A549 (cell line): ENCODE measurements around the gene ADAMTS14. TPM values are rescaled to one million over a fixed set of nuclear protein-coding genes. Genes with fewer than 3 reads are reported as not detected.

Source experiments
- ATAC-seq, 2 experiments: fragments of 200-7000 bp in 1 of 2; fragments of >200 bp in 1 of 2; cut with Nextera tagmentation in 1 of 2; cut with Tn5 transposase in 1 of 2; 3 replicates each; pipeline versions ENCODE4 v1.8.0 to v1.9.1; 2018 to 2020; ENCODE audit warnings: mild to moderate bottlenecking in 1 of 2, moderate library complexity in 1 of 2
- CTCF ChIA-PET: fragments of 300-600 bp; sonication (Branson Sonifier 250); formaldehyde crosslinking; extraction: SDS; loops from one replicate; lab custom pipeline; 2021; ENCODE audit warnings: antibody characterized with exemption, inconsistent platforms; lab: Yijun Ruan, JAX
- POLR2A ChIA-PET: fragments of 350-600 bp; formaldehyde crosslinking; extraction: SDS; loops from one replicate; lab custom pipeline; 2021; ENCODE audit warnings: antibody characterized with exemption, inconsistent platforms; lab: Yijun Ruan, JAX
- DNase-seq, 2 experiments: peaks; one replicate each; pipeline versions ENCODE4 v3.0.0 to v3.0.0-alpha.2; 2011 to 2016; ENCODE audit warnings: low read depth in 1 of 2, low spot score in 1 of 2
- FAIRE-seq: peaks from 2 replicates; lab custom pipeline; 2011; peaks lifted over from hg19 to GRCh38; lab: Jason Lieb, UNC
- H3K27ac ChIP-seq, 2 experiments: fragments of >200 bp; sonication (Bioruptor Twin); formaldehyde crosslinking; 3 replicates each; pipeline ENCODE4 v1.5.1; 2016 to 2017
- H3K4me1 ChIP-seq: fragments of >200 bp; sonication (Bioruptor Twin); formaldehyde crosslinking; 3 replicates; pipeline ENCODE4 v1.6.1; 2016
- H3K4me2 ChIP-seq: fragments of >200 bp; sonication (Bioruptor Twin); formaldehyde crosslinking; 3 replicates; pipeline ENCODE4 v1.6.1; 2016
- H3K4me3 ChIP-seq: fragments of >200 bp; sonication (Bioruptor Twin); formaldehyde crosslinking; 3 replicates; pipeline ENCODE4 v1.5.1; 2016
- H3K9me3 ChIP-seq: fragments of >200 bp; sonication (Bioruptor Twin); formaldehyde crosslinking; 3 replicates; pipeline ENCODE4 v1.6.1; 2016
- CBX8 ChIP-seq: fragments of 200-600 bp; sonication (generic); IDR thresholded peaks from 2 replicates; pipeline ENCODE4 v1.6.1; 2016
- CEBPB ChIP-seq, 2 experiments: fragments of >200 bp in 1 of 2; sonication (Bioruptor Twin) in 1 of 2; formaldehyde crosslinking in 1 of 2; IDR thresholded peaks; 2 replicates each; pipeline ENCODE4 v1.6.1; 2012 to 2016
- EHF ChIP-seq: fragments of 250-450 bp; sonication (Bioruptor Pico); IDR thresholded peaks from 2 replicates; pipeline ENCODE4 v1.5.0; 2020; ENCODE audit warnings: mild to moderate bottlenecking
- EP300 ChIP-seq, 2 experiments: fragments of >200 bp; sonication (Bioruptor Twin); formaldehyde crosslinking; IDR thresholded peaks; 2 replicates in 1 of 2; 3 replicates in 1 of 2; pipeline ENCODE4 v1.6.1; 2016 to 2017
- ESRRA ChIP-seq: fragments of 150-350 bp; IDR thresholded peaks from 2 replicates; pipeline ENCODE4 v1.6.1; 2014; ENCODE audit warnings: mild to moderate bottlenecking, low read length, borderline replicate concordance
- FOSB ChIP-seq: fragments of 250-450 bp; sonication (Bioruptor Pico); IDR thresholded peaks from 2 replicates; pipeline ENCODE4 v1.5.0; 2020; ENCODE audit warnings: mild to moderate bottlenecking, moderate library complexity
- FOSL2 ChIP-seq, 2 experiments: fragments of 450-650 bp in 1 of 2; fragments of >200 bp in 1 of 2; sonication (Bioruptor Twin) in 1 of 2; formaldehyde crosslinking; IDR thresholded peaks; 2 replicates each; pipeline versions ENCODE4 v1.5.0 to v1.6.1; 2016 to 2020; ENCODE audit warnings: mild to moderate bottlenecking in 1 of 2, moderate library complexity in 1 of 2
- FOXS1 ChIP-seq: fragments of 250-450 bp; sonication (Bioruptor Pico); IDR thresholded peaks from 2 replicates; pipeline ENCODE4 v1.5.0; 2020; ENCODE audit warnings: mild to moderate bottlenecking, moderate library complexity
- JUNB ChIP-seq: fragments of >200 bp; sonication (Bioruptor Twin); formaldehyde crosslinking; IDR thresholded peaks from 2 replicates; pipeline ENCODE4 v1.6.1; 2016
- KDM1A ChIP-seq: fragments of 200-600 bp; sonication (generic); IDR thresholded peaks from 2 replicates; pipeline ENCODE4 v1.6.1; 2016; ENCODE audit warnings: low read depth, mild to moderate bottlenecking
- KDM5A ChIP-seq: fragments of 200-600 bp; sonication (generic); IDR thresholded peaks from 2 replicates; pipeline ENCODE4 v1.6.1; 2016; ENCODE audit warnings: antibody characterized with exemption, mild to moderate bottlenecking
- NPAS2 ChIP-seq: fragments of 250-450 bp; sonication (Bioruptor Pico); IDR thresholded peaks from 2 replicates; pipeline ENCODE4 v1.8.0; 2022; ENCODE audit warnings: mild to moderate bottlenecking, moderate library complexity, borderline replicate concordance
- PHF8 ChIP-seq: fragments of 200-600 bp; sonication (generic); IDR thresholded peaks from 2 replicates; pipeline ENCODE4 v1.6.1; 2016; ENCODE audit warnings: low read depth, mild to moderate bottlenecking, antibody characterized with exemption, moderate library complexity, borderline replicate concordance
- RARB ChIP-seq: fragments of 250-450 bp; sonication (Bioruptor Pico); IDR thresholded peaks from 2 replicates; pipeline ENCODE4 v1.8.0; 2021; ENCODE audit warnings: mild to moderate bottlenecking, moderate library complexity
- RNF2 ChIP-seq: fragments of 200-600 bp; sonication (generic); IDR thresholded peaks from 2 replicates; pipeline ENCODE4 v1.6.1; 2016; ENCODE audit warnings: low read depth, mild to moderate bottlenecking, antibody characterized with exemption, moderate library complexity, borderline replicate concordance
- TFCP2L1 ChIP-seq: fragments of 250-450 bp; sonication (Bioruptor Pico); IDR thresholded peaks from 2 replicates; pipeline ENCODE4 v1.5.0; 2021; ENCODE audit warnings: mild to moderate bottlenecking
- ZNF302 ChIP-seq: fragments of 250-450 bp; sonication (Bioruptor Pico); IDR thresholded peaks from 2 replicates; pipeline ENCODE4 v1.9.0; 2021; ENCODE audit warnings: inconsistent platforms, mild to moderate bottlenecking, moderate library complexity
- WGBS: methylation state at CpG from one replicate; pipeline ENCODE4 v1.1.6; 2017; ENCODE audit errors: missing lambda C conversion rate; 5-methylcytosine and 5-hydroxymethylcytosine counted together
- polyA plus RNA-seq, 4 experiments: library from polyadenylated mRNA; depleted of rRNA in 3 of 4; stranded (reverse); fragments of >200 nt; fragmentation: RNase III in 1 of 4; extraction: RNeasy Plus Mini Kit Qiagen cat#74134 plus additional on column Dnase treatment in 1 of 4; gene quantifications; 2 replicates in 3 of 4; 3 replicates in 1 of 4; pipeline ENCODE4 v1.2.3, GENCODE V29; 2011 to 2017
- TF ChIP-seq, protein P1 (sequence below): fragments of >200 bp; sonication (Bioruptor Twin); formaldehyde crosslinking; IDR thresholded peaks from 3 replicates; pipeline ENCODE4 v1.5.1; 2016
- TF ChIP-seq, protein P2 (sequence below): fragments of 150-350 bp; IDR thresholded peaks from 2 replicates; pipeline ENCODE4 v1.6.1; 2014; ENCODE audit warnings: low read depth, mild to moderate bottlenecking, low read length
- TF ChIP-seq, protein P3 (sequence below): fragments of >200 bp; sonication (Bioruptor Twin); formaldehyde crosslinking; IDR thresholded peaks from 2 replicates; pipeline ENCODE4 v1.6.1; 2016
- TF ChIP-seq, protein P4 (sequence below): fragments of 250-450 bp; sonication (Bioruptor Pico); IDR thresholded peaks from 2 replicates; pipeline ENCODE4 v1.5.0; 2020; ENCODE audit warnings: low read depth, mild to moderate bottlenecking, moderate library complexity
- TF ChIP-seq, protein P5 (sequence below): IDR thresholded peaks from 2 replicates; pipeline ENCODE4 v1.6.1; 2012
- TF ChIP-seq, protein P6 (sequence below): fragments of >200 bp; sonication (Bioruptor Twin); formaldehyde crosslinking; IDR thresholded peaks from 3 replicates; pipeline ENCODE4 v1.6.1; 2016

Gene ADAMTS14
- polyA plus RNA-seq, 2 of the 4 experiments (the other 2 are of a cell fraction): 0.03 TPM; not detected in 1

DNA sequence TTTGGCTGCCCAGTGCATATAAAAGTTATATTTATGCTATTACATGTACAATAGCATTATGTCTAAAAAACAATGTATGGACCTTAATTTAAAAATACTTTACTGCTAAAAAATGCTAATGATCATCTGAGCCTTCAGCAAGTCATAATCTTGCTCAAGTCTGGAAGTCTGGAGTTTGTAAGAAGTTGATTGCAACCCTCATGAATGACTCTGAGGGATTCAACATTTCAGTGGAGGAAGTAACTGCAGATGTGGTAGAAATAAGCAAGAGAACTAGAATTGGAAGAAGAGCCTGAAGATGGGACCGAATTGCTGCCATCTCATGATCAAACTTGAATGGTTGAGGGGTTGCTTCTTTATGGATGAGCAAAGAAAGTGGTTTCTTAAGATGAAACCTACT, 13.0 kb upstream of the ADAMTS14 start (continued):
- TF ChIP-seq FOSL2 (IDR thresholded peaks at IDR 0.05) (no peak), FOSL2 (CRISPR knock-in tag; IDR thresholded peaks at IDR 0.05) (no peak), RARB (no peak), RNF2 (no peak), NPAS2 (CRISPR knock-in tag) (no peak), EP300 (IDR thresholded peaks at IDR 0.05) (no peak), ZNF302 (CRISPR knock-in tag) (no peak), KDM5A (no peak), JUNB (no peak), CEBPB (IDR thresholded peaks at IDR 0.05) (no peak)
- TF ChIP-seq, protein P1, sequence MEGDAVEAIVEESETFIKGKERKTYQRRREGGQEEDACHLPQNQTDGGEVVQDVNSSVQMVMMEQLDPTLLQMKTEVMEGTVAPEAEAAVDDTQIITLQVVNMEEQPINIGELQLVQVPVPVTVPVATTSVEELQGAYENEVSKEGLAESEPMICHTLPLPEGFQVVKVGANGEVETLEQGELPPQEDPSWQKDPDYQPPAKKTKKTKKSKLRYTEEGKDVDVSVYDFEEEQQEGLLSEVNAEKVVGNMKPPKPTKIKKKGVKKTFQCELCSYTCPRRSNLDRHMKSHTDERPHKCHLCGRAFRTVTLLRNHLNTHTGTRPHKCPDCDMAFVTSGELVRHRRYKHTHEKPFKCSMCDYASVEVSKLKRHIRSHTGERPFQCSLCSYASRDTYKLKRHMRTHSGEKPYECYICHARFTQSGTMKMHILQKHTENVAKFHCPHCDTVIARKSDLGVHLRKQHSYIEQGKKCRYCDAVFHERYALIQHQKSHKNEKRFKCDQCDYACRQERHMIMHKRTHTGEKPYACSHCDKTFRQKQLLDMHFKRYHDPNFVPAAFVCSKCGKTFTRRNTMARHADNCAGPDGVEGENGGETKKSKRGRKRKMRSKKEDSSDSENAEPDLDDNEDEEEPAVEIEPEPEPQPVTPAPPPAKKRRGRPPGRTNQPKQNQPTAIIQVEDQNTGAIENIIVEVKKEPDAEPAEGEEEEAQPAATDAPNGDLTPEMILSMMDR: no peak
- TF ChIP-seq, protein P2, sequence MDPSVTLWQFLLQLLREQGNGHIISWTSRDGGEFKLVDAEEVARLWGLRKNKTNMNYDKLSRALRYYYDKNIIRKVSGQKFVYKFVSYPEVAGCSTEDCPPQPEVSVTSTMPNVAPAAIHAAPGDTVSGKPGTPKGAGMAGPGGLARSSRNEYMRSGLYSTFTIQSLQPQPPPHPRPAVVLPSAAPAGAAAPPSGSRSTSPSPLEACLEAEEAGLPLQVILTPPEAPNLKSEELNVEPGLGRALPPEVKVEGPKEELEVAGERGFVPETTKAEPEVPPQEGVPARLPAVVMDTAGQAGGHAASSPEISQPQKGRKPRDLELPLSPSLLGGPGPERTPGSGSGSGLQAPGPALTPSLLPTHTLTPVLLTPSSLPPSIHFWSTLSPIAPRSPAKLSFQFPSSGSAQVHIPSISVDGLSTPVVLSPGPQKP: no peak
- TF ChIP-seq, protein P3, sequence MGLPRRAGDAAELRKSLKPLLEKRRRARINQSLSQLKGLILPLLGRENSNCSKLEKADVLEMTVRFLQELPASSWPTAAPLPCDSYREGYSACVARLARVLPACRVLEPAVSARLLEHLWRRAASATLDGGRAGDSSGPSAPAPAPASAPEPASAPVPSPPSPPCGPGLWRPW: no peak

DNA sequence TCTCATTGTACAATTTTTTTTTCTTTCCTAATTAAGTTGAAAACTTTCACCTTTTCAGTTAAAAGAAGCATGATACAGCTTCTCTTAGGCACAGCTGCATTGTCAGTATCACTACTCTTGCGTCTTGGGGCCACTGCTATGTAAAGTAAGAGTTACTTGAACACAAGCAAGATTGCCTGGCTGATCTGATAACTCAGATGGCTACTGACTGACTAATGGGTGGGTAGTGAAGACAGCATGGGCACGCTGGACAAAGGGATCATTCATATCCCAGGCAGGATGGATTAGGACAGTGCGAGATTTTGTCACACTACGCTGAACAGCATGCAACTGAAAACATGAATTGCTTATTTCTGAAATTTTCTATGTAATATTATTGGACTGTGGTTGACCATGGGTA, 11.6 kb upstream of the ADAMTS14 start:
- no peaks in the 10 kb centered on the region for H3K4me1 ChIP-seq
- no peak overlapping the region for H3K4me3 ChIP-seq
- TF ChIP-seq FOXS1 (CRISPR knock-in tag) (no peak), CEBPB (IDR thresholded peaks at IDR 0.05) (no peak)
- no peak overlapping the region for H3K4me2 ChIP-seq
- FAIRE-seq (no peak), DNase-seq (no peak), ATAC-seq (no peak)
- WGBS: 62% methylated on average over 4 of the region's 4 CpGs
- H3K9me3 ChIP-seq: peaks cover 7% of the 10 kb centered on the region; the same call in 2 of the 3 replicates
- ChIA-PET CTCF (no interaction called here), POLR2A (no interaction called here)
- H3K27ac ChIP-seq: no peak overlapping the region

DNA sequence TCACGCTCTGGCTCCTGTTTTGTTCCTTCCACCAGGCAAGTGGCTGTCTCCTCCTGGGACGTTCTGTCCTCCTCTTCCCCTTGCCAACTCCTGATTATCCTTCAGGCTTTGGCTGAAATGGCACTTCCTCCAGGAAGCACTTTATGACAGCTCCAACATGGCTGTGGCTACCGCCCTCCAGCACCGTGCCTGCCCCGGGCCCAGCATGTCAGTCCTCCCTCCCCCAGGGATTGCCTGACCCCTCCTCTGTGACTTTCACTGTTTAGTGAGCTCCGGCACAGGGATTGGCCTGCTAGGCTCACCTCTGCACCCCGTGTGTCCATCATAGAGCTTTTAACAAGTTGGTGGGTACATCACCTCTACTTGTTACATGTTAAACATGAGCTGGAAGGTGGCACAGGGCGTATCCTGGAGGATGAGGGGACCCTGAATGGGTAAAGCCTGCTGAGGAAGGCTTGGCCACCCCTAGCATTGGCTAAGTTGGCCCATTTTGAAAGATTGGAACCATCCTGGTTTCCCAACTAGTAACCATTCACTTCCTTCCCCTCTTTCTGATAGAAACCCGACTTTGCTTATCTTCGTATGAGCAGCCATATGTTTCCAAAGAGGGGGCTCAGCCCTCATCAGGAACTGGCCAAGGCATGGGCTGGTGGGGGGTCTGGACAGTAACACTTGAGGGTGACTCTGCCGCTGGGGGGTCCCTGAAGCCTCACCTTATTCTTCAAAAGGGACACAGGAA, 10.5 kb upstream of the ADAMTS14 start:
- Histone ChIP-seq H3K4me1 (no peaks in the 10 kb centered on the region), H3K9me3 (peaks cover 7% of the 10 kb centered on the region; the same call in 2 of the 3 replicates), H3K4me2 (no peak overlapping the region), H3K4me3 (no peak overlapping the region), H3K27ac (no peak overlapping the region)
- TF ChIP-seq, protein P4, sequence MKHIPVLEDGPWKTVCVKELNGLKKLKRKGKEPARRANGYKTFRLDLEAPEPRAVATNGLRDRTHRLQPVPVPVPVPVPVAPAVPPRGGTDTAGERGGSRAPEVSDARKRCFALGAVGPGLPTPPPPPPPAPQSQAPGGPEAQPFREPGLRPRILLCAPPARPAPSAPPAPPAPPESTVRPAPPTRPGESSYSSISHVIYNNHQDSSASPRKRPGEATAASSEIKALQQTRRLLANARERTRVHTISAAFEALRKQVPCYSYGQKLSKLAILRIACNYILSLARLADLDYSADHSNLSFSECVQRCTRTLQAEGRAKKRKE (CRISPR knock-in tag): no peak
- TF ChIP-seq FOSB (CRISPR knock-in tag): no peak
- no peak for TF ChIP-seq EP300 (IDR thresholded peaks at IDR 0.05)
- no peak for TF ChIP-seq TFCP2L1 (CRISPR knock-in tag)
- no peak for TF ChIP-seq ESRRA
- TF ChIP-seq, protein P3: no peak
- no peak for TF ChIP-seq KDM1A
- no peak for TF ChIP-seq FOSL2 (IDR thresholded peaks at IDR 0.05)
- no peak for TF ChIP-seq FOSL2 (CRISPR knock-in tag; IDR thresholded peaks at IDR 0.05)
- TF ChIP-seq, protein P5, sequence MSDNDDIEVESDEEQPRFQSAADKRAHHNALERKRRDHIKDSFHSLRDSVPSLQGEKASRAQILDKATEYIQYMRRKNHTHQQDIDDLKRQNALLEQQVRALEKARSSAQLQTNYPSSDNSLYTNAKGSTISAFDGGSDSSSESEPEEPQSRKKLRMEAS: no peak
- TF ChIP-seq, protein P6, sequence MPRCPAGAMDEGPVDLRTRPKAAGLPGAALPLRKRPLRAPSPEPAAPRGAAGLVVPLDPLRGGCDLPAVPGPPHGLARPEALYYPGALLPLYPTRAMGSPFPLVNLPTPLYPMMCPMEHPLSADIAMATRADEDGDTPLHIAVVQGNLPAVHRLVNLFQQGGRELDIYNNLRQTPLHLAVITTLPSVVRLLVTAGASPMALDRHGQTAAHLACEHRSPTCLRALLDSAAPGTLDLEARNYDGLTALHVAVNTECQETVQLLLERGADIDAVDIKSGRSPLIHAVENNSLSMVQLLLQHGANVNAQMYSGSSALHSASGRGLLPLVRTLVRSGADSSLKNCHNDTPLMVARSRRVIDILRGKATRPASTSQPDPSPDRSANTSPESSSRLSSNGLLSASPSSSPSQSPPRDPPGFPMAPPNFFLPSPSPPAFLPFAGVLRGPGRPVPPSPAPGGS: no peak
- no peak for TF ChIP-seq CEBPB (IDR thresholded peaks at IDR 0.05)
- no peak for TF ChIP-seq NPAS2 (CRISPR knock-in tag)
- TF ChIP-seq EHF (CRISPR knock-in tag): no peak
- no peak for TF ChIP-seq PHF8
- TF ChIP-seq CBX8: no peak
- no peak for ATAC-seq
- POLR2A ChIA-PET: no interaction called here
- DNase-seq: no peak
- WGBS: 44% methylated on average over 11 of the region's 11 CpGs
- no peak for FAIRE-seq
- CTCF ChIA-PET: no interaction called here
